G401.6 (cell line): ENCODE data around the gene ACSL4.
"Not testable (repeated sequence)": the region's sequence is repeated elsewhere in the genome, so short reads cannot be mapped to it uniquely, and the experiment has no call there.

ENCODE experiments used
- FAIRE-seq: peaks from 2 replicates; lab custom pipeline; 2012; peaks lifted over from hg19 to GRCh38; lab: Jason Lieb, UNC

The ACSL4 gene

GRCh38 chrX:109660435-109661143 lies 72.5 kb downstream of the ACSL4 start:
- no peak for FAIRE-seq

GRCh38 chrX:109658391-109658790 lies 74.7 kb downstream of the ACSL4 start:
- no peak for FAIRE-seq

GRCh38 chrX:109657364-109657763 lies 75.7 kb downstream of the ACSL4 start:
- not testable (repeated sequence) for FAIRE-seq

DNA sequence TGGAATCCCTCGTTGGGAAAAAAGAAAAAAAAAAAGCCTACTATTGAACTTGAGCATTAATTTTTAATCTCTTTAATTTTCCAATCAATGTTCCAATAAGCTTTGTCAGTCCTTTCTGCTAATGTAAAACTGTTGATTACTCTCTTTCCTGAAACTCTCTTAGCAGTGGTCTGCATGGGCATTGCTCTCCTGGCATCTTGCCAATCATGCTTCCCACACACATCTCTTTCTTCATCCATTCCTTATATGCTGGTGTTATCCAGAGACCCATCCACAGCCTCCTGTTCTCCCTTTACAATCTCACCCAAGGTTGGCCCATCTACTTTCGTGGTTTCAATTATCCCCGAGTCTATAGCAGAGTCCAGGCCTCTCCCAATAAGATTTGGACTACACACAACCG lies 76.3 kb downstream of the ACSL4 start:
- FAIRE-seq: no peak

GRCh38 chrX:109655502-109656201 lies 77.4 kb downstream of the ACSL4 start:
- no peak for FAIRE-seq

DNA sequence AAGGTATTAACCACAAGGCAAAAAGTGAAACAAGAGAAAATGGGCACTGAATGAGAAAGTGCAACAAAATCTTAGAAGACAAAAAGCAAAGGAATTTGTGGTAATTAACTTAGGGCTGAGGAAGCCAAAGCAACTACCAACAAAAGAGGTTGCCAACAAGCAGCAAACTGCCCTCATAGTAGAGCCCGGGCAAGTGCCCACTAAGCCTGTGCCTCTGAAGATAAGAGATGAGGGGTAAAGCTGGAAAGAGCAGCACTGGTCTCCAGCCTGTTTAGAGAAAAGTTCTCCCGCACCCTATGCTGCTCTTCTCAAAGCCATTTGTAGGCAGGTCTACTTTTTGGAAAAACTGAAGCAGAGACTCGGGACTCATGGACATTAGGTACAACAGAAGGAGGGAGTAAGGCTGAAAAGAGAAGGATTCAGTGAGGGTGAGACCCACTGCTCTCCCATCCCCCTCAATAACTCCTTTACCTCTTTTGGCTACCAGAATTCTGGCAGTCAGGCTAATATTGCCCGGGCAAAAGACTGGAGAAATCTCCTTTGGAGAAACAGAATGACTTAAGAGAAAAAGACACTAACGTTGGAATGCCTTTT lies 78.4 kb downstream of the ACSL4 start:
- no peak for FAIRE-seq

DNA sequence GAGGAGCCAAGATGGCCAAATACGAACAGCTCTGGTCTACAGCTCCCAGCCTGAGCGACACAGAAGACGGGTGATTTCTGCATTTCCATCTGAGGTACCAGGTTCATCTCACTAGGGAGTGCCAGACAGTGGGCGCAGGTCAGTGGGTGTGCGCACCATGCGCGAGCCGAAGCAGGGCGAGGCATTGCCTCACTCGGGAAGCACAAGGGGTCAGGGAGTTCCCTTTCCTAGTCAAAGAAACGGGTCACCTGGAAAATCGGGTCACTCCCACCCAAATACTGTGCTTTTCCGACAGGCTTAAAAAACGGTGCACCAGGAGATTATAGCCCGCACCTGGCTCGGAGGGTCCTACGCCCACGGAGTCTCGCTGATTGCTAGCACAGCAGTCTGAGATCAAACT lies 88.4 kb downstream of the ACSL4 start:
- not testable (repeated sequence) for FAIRE-seq

- no peak for FAIRE-seq
These were observed 89.4 kb downstream of the ACSL4 start for GRCh38 chrX:109643687-109644086.

- FAIRE-seq: no peak
These were observed 94.9 kb downstream of the ACSL4 start for GRCh38 chrX:109638158-109638557.

DNA sequence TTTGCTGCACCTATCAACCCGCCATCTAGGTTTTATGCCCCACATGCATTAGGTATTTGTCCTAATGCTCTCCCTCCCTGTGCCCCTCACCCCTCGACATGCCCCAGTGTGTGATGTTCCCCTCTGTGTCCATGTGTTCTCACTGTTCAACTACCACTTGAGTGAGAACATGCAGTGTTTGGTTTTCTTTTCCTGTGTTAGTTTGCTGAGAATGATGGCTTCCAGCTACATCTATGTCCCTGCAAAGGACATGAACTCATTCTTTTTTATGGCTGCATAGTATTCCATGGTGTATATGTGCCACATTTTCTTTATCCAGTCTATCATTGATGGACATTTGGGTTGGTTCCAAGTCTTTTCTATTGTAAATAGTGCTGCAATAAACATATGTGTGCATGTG lies 95.6 kb downstream of the ACSL4 start:
- FAIRE-seq: not testable (repeated sequence)

- no peak for FAIRE-seq
These were observed 97.9 kb downstream of the ACSL4 start for GRCh38 chrX:109635146-109635545.

GRCh38 chrX:109632906-109633504 lies 100.1 kb downstream of the ACSL4 start:
- peak; percentile 63 for FAIRE-seq

DNA sequence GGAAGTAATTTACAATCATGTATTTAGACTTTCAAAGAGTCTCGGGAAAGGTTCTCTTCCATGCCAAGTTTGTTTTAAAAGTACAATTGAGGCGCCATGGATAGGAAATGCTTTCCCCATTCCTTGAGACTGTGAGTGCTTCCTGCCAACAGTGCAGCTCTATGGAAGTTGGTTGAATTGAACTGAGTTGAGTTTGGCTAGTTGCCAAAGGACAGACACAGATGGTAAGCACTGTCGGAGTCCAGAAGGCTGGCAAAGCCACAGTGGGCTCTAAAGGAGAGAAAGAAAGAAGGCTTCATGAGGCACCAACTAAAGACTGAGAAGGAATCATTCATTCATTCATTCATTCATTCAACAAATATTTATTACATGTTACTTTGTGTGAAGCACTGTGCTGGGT lies 103.7 kb downstream of the ACSL4 start:
- no peak for FAIRE-seq

DNA sequence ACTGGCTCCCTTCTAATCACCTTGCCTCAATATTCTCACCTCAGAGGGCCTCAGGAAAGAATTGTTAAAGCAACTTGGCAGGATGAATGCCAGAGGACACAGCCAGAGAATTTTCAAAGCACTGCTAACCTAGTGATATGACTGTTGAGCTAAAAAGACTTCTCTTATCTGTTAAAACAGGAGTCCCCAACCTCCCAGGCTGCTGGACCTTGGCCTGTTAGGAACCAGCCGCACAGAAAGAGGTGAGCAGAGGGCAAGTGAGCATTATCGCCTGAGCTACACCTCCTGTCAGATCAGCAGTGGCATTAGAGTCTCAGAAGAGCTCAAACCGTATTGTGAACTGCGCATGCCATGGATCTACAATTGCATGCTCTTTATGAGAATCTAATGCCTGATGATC lies 106.4 kb downstream of the ACSL4 start:
- FAIRE-seq: no peak

DNA sequence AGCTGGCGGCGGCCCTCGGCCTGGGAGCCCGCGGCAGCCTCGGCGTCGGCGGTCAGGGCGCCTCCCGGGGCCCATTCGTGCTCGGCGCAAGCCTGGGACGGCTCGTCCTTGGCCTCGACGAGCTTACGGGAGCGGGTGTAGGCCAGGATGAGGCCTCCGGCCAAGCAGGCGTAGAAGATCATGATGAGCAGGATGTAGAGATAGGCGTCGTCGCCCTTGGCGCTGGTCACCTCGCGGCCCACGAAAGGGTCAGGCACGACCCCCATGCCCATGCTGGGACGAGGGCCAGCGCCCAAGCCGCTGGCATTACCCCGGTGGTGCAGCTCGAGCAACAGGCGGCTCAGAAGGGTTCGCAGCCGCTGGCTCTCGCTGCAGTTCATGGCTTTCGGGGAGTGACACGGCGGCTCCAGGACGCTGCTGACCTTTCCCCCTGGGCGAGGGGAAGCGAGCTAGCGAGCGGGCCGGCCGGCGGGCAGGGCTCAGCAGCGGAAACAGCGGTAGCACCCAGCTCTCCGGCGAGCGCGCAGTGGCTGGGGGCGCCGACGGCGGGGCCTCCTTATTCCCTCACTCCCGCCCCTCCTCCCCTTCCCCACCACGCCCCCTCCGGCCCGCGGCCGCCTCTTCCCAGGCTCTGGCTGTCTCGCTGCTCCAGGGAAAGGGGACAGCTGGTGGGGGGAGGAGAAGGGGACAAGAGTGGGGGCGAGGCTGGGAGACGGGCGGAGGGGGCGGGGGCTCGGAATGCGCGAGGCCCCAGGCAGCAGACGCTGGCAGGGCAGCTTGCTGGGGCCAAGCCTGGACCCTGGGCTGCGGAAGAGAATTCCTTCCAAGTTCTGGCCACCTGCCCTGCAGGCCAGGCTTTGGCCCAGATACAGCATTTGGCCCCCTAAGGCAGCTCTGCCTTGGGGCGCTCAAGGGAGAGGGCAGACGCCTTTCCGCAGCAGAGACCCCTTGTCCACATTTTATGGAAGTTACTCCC lies 108.1 kb downstream of the ACSL4 start, which contains the start of gene KCNE5:
TSS of gene KCNE5 (minus strand) at position 532 of the 976 bp plus-strand sequence. CDS start at position 380, 152 bp downstream.
- FAIRE-seq: no peak

DNA sequence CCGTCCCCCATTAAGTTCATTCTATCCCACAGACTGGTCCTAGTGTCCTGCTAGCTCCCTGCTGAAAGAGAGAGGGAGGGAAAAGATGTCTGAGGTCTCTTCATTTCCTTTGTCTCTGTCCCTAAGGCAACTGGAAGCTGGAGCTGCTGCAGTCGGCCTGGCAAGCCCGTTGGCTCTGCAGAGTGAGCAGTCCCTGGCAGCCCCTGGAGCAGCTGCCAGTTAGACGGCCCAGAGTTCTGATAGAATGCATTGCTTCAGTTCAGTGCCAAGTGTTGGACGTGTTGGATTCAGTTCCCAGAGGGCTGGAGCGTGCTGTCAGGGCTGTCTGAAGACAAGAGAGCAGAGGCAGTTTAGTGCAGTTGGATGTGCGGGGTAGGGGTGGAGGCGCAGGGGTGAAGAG lies 109.1 kb downstream of the ACSL4 start:
- no peak for FAIRE-seq

DNA sequence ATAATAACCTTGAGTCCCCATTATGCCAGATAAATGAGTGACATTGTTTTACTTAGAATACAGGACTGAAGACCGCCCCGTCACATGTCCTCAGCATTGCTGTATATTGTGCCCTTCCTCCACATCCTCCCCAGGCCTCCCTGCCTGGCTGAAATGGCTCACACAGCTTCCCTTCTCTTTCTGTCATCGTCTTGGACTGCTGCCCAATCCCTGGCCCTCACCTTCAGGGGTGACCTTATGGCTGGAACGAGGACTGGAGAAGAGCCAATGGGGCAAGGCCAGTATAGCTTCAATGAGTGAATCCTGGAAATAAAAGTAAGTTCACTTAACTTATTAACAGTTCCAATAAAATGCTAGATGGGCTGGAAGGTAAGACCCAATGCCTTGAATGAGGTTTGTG lies 110.8 kb downstream of the ACSL4 start:
- no peak for FAIRE-seq

DNA sequence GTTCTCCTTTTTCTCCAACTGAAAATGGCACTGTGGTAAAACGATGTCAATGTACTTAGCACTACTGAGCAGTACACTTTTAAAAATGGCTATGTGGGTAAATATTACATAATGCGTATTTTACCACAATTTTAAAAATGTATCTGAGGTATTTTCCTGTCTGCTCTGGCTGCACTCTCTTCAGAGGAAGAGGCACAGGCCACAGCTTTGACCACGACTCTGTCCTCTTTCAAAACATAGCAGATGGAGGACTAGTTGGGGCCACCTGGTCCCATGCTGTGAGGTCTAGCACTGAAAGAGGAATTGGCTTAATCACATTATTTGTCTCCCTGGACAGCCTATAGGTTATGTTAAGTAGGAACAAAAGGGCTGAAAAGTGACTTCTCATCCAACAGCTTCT lies 113.3 kb downstream of the ACSL4 start:
- FAIRE-seq: no peak

GRCh38 chrX:109614951-109615350 lies 118.1 kb downstream of the ACSL4 start:
- FAIRE-seq: no peak

DNA sequence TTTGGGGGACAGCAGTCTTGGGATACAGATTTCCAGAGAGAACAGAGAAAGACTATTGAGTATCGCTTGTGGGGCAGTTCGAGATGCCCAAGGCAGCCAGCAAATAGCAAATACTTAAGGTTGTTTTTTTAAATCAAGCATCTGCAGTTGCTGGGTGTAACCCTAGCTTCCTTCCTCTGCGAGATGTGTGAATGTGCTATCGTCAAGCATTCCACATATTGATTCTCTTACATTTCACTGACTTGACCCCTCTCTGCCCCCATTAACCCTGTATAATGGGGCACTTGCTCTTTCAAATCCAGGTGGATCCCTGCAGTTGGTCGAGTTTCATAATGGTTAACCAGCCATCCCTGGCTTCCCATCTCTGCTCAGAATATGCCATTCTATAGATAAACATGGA lies 131.6 kb downstream of the ACSL4 start:
- FAIRE-seq: no peak

GRCh38 chrX:109600237-109600651 lies 132.8 kb downstream of the ACSL4 start:
- FAIRE-seq: no peak

- no peak for FAIRE-seq
These were observed 137.0 kb downstream of the ACSL4 start for GRCh38 chrX:109596015-109596414.
